ENCODE data around the gene CHP2.
"Not testable (repeated sequence)": the region's sequence is repeated elsewhere in the genome, so short reads cannot be mapped to it uniquely, and the experiment has no call there.

CHP2 gene

DNA sequence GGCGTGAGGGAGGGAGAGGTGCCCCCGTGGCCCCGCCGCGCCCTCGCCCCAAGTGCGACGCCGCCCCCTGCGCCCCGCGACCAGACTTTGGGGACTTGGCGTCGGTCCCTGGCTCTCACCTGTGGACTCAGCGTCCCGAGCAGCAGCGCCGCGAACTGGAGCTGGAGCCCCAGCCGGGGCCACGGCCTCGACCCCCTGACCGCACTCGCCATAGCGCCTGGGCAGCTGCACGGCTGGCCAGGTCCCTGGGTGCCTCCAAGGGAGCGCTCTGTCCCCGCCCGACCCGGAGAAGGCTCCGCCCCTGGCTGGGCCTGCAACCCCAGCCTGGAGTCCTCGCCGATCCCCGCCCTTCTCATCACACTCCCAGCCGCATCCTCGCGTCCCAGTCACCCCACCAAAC, 41.9 kb upstream of the CHP2 start, which contains the start of gene ERN2:
ERN2 (minus strand) TSS at position 247 of the 400 bp plus-strand sequence; CDS start at position 212, 35 bp downstream.
- no peak for DNase-seq (ENCODE audit: insufficient read length, low spot score)
- TF ChIP-seq, protein P1, sequence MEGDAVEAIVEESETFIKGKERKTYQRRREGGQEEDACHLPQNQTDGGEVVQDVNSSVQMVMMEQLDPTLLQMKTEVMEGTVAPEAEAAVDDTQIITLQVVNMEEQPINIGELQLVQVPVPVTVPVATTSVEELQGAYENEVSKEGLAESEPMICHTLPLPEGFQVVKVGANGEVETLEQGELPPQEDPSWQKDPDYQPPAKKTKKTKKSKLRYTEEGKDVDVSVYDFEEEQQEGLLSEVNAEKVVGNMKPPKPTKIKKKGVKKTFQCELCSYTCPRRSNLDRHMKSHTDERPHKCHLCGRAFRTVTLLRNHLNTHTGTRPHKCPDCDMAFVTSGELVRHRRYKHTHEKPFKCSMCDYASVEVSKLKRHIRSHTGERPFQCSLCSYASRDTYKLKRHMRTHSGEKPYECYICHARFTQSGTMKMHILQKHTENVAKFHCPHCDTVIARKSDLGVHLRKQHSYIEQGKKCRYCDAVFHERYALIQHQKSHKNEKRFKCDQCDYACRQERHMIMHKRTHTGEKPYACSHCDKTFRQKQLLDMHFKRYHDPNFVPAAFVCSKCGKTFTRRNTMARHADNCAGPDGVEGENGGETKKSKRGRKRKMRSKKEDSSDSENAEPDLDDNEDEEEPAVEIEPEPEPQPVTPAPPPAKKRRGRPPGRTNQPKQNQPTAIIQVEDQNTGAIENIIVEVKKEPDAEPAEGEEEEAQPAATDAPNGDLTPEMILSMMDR (IDR thresholded peaks at IDR 0.05; ENCODE audit: insufficient read depth, missing control alignments) = no peak
- no peak for FAIRE-seq

DNA sequence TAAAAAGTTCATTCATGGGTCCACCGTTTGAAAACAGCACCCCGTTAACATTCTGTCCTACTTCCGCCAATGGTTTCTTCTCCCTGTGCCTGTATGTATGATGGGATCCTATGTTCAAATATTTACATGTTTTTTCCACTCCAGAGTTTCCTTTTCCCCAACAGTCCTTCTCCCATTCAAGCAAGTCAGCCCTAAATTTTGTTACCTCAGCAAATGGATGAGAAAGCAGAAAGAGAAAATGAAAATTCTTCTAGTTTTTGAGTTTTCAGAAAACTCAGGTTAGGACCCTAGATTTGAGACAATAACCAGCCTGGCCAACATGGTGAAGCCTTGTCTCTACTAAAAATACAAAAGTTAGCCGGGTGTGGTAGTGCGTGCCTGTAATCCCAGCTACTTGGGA, 38.3 kb upstream of the CHP2 start:
- FAIRE-seq = no peak
- no peak for DNase-seq (ENCODE audit: insufficient read length, low spot score)
- TF ChIP-seq, protein P1 (IDR thresholded peaks at IDR 0.05; ENCODE audit: insufficient read depth, missing control alignments) = no peak

DNA sequence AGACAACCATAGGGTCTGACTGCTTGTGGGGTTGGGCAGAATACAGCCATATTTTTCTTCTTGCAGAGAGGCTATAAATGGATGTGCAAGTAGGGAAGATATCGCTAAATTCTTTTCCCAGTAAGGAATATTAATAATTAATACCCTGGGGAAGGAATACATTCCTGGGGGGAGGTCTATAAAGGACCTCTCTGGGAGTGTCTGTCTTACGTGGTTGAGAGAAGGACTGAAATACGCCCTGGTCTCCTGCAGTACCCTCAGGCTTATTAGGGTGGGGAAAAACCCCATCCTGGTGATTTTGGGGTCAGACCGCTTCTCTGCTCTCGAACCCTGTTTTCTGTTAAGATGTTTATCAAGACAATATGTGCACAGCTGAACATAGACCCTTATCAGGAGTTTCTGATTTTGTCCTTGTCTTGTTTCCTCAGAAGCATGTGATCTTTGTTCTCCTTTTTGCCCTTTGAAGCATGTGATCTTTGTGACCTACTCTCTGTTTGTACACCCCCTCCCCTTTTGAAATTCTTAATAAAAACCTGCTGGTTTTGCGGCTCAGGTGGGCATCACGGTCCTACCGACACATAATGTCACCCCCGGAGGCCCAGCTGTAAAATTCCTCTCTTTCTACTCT, 32.1 kb upstream of the CHP2 start:
- not testable (repeated sequence) for FAIRE-seq

DNA sequence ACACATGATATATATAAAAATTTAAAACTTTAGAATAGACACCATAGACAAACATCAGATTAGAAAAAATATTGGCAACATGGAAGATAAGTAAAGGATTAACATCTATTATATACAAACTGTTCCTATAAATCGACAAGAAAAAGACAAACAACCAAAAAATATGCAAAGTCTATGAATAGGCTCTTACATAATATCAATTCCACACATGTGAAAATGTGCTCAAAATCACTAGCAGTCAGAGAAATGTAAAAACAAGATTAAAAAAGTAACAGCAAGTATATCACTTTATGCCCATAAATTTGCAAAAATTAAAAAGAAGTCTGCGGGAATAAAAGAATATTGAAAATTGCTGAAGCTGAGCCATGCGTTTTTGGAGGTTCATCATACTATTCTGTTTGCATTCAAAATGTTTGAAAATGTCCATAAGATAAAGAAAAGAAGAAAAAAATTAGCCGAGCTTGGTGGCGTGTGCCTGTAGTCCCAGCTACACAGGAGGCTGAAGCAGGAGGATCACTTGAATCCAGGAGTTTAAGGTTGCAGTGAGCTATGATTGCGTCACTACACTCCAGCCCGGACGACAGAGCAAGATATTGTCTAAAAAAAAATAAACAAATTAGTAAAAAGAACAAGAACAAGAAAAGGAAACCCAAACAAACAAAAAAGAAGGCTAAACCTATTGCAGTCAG, 30.6 kb upstream of the CHP2 start:
- FAIRE-seq (no peak), DNase-seq (ENCODE audit: insufficient read length, low spot score) (no peak)
- TF ChIP-seq, protein P1 (IDR thresholded peaks at IDR 0.05; ENCODE audit: insufficient read depth, missing control alignments) = no peak

More for the DNA sequence above, 32.1 kb upstream of the CHP2 start:
- not testable (repeated sequence) for DNase-seq (ENCODE audit: insufficient read length, low spot score)

DNA sequence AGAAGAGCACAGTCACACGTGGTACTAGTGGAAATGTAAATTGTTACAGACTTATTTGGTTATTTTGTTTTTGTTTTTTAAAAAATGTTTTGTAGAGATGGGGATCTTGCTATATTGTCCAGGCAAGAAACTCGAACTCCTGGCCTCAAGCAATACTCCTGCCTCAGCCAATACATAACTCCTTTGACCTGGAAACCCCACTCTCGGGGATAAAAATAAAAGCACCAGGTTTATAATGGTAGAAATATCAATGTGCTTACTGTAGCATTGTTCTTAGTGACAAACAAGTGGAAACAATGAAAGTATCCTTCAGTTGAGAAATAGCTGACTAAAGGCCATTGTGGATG, 30.1 kb upstream of the CHP2 start:
- DNase-seq (ENCODE audit: insufficient read length, low spot score) = no peak
- no peak for FAIRE-seq
- TF ChIP-seq, protein P1 (IDR thresholded peaks at IDR 0.05; ENCODE audit: insufficient read depth, missing control alignments) = no peak

DNA sequence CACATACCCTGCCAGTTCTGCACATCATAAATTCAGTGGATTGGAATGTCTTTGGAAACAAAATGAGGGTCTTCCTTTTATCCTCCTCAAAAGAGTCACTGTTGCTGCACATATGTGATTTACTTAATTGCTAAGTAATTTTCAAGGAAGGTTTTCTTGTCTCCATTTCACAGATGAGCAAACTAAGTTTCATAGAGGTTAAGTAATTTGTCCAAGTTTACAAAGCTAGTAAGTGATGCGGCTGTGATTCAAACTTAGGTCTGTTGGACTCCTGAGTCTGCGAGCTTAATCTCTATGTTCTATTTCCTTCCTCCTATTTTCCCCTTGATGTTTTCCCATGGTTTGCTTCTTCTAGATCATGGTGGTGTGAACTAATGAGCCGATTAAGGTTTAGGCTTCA, 28.1 kb upstream of the CHP2 start:
- no peak for FAIRE-seq

DNA sequence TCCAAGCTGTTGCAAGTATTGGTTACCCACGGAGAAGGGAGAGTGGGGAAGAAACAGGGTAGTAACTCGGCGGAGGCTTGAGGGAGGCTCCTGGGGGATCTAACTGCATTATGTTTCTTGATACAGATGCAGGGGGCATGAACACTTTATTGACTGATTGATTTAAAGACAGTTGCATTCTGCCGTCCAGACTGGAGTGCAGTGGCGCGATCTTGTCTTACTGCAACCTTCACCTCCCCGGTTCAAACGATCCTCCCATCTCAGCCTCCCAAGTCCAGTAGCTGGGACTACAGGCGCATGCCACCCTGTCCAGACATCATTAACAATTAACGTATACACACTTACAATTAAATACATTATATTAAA, 26.7 kb upstream of the CHP2 start:
- TF ChIP-seq, protein P1 (IDR thresholded peaks at IDR 0.05; ENCODE audit: insufficient read depth, missing control alignments) = no peak
- DNase-seq (ENCODE audit: insufficient read length, low spot score) = no peak
- FAIRE-seq = no peak

More for the DNA sequence above, 28.1 kb upstream of the CHP2 start:
- TF ChIP-seq, protein P1 (IDR thresholded peaks at IDR 0.05; ENCODE audit: insufficient read depth, missing control alignments) = no peak
- DNase-seq (ENCODE audit: insufficient read length, low spot score) = no peak

Data from D721Med (cell line).